Endometrial microvascular endothelial cells (primary cell): ENCODE data around the gene LAMC1. TPM values are rescaled to one million over a fixed set of nuclear protein-coding genes. Genes with fewer than 3 reads are reported as not detected.
"Not testable (repeated sequence)": the region's sequence is repeated elsewhere in the genome, so short reads cannot be mapped to it uniquely, and the experiment has no call there.

Experiments
- in situ Hi-C: cut with HindIII; loops from 2 replicates; pipeline ENCODE4 v1.10.0; 2017; ENCODE audit warnings: low sequenced_read_pairs, low pct_unique_long_range_greater_than_20kb; ENCODE audit errors: inconsistent ontology term
- total RNA-seq: library from RNA; depleted of rRNA; stranded (reverse); fragments of >200 nt; gene quantifications from one replicate; pipeline ENCODE4 v1.2.3, GENCODE V29; 2015; ENCODE audit errors: inconsistent ontology term

LAMC1 gene
- total RNA-seq, 1 donor from 2014 or later, result 269 TPM

DNA sequence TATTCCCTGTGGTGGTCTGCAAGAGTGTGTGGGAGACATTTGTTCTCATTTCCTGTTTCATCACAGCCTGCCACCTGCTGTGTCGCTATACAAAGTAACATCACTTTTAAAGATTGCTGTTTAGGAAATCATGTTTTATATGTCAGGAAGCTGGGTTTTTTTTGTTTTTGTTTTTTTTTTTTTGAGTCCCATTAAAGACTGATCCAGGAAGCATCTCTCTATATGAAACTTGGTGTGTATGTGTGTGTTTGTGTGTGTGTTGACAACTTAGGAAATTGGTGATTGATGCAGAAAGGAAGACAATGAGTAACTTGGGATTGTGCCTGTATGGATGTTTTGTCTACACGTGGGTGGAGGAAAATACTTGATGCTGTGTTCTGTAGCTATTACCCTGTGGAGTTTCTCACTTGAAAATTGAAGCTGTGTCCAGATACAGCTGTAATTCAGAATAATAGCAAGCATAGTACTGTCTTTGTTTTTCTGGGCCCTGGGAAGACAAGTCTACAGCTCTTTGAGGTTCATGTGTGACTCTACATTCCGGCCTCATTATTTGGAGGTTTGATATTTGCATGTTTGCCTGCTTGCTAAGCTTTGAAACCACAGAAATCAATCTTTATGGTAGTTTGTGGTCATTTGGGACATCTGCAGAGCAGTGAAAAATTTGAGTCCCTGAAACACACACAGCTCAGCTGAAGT, 47.9 kb downstream of the LAMC1 start:
- in situ Hi-C loops, result no loop called here

DNA sequence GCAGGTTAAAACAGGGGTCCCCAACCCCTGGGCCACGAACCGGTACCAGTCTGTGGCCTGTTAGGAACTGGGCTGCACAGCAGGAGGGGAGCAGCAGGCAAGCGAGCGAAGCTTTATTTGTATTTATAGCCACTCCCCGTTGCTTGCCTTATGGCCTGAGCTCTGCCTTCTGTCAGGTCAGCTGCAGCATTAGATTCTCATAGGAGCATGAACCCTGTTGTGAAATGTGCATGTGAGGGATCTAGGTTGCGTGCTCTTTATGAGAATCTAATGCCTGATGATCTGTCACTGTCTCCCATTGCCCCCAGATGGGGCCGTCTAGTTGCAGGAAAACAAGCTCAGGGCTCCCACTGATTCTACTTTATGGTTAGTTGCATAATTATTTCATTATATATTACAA, 49.4 kb downstream of the LAMC1 start:
- in situ Hi-C loops, result not testable (repeated sequence)

DNA sequence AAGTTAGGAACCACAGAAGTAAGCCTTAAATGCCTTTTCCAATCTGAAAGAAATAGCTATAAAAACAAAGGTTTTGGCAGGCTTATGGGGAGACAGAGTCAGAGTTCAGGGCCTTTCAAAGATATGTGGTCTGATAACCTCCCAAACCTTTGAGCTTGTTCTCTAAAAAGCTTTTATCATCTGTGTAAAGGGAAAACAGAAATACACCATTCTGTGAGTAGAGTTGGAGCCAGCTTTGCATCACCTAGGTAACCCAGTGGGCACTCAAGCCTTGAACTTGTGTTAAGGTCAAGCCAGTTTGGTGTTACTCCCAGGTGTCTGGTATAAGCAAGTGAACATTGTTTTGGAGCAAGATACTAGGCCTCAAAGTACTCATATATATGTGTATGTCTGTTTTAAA, 50.1 kb downstream of the LAMC1 start:
- in situ Hi-C loops, result no loop called here

DNA sequence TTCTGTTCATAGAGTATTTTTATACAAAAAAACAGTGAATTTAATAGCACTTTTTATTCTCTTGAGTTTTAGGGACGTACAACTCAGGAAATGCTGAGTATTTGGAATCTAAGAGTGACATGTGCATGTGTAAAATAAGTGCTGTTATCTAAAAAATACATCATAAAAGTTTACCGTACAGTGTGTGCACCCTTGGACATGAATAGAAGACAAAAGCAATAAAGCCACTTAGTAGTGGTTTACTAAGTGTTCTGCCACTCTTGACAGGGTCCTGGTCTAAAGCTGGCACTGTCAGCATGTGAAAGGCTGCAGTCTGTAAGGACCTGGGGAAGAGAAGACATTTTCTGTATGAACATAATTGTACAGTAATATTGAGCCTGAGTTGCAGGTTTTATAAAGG, 51.0 kb downstream of the LAMC1 start:
- in situ Hi-C loops, result no loop called here

DNA sequence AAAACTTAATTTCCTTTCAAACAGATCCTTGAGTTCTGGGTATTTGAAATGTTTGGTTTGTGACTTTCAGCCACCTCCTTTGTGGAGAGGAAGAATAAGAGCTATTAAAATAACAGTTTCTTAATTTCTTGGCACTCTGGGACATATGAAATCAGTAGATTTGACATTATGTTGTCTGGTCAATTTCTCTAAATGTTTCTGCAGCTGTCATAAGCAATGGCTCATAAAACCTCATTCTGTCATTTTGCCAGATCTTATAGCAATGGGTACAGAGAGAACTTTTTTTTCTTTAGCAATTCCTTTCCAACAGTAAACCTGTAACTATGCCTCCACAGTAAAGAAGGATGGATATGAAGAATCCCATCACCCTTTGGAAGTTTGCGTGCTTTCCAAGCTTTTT, 52.6 kb downstream of the LAMC1 start:
- in situ Hi-C loops, result no loop called here

DNA sequence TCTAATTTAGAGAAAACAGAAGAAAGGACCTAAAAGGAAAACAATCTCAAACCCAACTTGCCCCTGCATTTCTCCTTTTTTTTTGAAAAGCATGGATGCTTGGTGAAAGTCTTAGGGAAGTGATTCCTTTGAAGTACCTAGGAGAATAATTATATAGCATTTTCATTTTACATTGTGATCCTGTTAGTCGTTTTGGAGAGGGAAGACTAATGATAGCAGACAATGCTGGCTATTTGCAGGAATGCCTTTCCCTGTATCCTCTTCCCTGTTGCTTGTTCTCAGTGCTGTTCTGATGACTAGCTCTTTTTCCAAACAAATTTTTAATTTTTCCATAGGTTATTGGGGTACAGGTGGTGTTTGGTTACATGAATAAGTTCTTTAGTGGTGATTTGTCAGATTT, 53.9 kb downstream of the LAMC1 start:
- in situ Hi-C loops, result no loop called here

DNA sequence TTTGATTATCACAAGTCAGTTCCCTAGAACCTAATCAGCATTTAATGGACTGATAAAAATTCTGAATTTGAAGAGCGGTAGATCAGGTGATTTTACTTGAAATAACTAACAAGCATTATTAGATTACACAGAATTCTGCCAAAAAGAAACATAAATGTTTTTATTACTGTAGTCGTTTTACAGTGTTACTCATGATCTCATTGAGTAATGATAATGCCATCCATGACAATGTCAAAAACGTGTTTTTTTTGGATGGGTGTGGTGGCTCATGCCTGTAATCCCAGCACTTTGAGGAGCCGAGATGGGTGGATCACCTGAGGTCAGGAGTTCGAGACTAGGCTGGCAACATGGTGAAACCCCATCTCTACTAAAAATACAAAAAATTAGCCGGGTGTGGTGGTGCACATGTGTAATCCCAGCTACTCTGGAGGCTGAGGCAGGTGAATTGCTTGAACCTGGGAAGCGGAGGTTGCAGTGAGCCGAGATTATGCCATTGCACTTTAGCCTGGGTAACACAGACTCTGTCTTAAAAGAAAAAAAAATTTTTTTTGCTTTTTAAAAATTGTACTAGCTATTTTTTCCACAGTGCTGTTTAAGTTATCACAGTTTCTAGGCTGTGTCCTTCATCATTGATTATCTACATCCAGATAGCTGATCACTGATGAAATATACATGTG, 56.6 kb downstream of the LAMC1 start:
- in situ Hi-C loops, result no loop called here

DNA sequence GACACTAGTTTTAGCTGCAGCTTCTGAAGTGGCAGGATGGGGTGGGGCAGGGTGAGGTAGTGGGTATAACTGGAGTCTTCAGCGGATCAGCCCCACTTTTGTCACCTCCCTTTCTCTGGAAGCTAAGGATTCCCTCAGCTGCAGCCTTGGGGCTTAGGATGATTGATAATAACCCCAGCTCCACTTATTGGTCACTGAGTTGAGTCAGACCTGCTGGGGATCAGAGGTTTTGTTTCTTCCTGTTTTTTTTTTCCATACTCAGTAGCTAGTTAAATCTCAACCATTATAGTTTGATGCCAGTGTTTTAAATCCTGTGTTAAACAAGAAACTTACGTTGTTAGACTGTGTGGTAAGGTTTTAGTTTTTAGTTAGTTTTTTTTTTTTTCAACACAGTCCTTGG, 57.2 kb downstream of the LAMC1 start:
- in situ Hi-C loops, result no loop called here

DNA sequence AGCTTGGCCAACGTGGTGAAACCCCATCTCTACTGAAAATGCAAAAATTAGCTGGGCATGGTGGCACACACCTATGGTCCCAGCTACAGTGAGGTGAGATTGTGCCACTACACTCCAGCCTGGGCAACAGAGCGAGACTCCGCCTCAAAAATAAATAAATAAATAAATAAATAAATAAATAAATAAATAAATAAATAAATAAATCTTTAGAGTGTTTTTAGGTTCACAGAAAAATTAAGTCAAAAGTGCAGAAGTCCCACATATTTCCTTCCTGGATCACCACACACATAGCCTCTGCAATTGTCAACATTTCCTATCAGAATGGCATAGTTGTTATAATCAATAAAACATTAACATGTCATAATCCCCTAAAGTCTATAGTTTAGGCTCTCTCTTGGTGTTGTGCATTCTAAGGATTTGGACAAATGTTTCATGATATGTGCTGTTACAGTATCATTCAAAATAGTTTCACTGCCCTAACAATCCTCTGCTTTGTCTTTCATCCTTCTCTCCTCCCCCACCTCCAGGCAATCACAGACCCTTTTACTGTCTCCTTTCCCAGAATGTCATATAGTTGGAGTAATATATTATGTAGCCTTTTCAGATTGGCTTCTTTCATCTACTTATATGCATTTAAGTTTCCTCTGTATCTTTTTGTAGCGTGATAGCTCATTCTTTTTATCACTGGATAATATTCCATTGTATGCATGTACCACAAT, 58.3 kb downstream of the LAMC1 start:
- in situ Hi-C loops, result no loop called here

DNA sequence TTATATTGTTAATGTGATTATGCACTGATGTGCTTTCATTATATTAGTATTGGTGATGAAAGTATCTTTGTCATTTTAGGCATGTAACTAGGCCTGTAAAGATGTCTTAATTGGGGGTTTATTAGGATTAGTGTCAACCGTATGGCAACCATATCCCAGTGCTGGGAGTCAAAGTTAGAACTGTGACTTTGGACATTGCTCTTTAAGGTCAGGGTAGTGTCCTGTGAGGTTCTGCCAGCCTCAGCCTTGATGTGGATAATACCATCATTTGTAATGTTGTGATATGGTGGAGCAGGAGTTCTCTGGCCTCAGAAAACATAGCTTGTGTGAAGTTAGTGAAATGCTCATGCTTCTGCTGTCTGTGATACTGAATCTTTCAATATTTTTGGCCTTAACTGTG, 59.4 kb downstream of the LAMC1 start:
- in situ Hi-C loops, result no loop called here

DNA sequence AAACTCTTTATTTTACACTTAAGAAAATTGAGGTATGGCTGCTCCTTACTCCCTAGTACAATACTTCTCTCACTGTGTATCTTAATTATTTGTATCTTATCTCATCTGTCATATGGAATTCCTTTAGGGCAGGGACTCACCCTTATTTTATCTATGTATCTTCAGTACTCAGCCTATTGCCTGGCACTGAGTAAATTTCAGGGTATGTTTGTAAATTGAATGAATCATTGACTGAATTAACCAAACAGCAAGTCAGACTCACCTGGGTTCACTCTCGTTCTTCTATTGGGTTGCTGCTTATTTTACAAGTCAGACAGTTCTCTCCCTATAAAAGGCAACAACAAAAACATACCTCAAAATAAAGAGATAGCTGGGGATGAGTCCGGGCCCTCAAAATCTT, 63.8 kb downstream of the LAMC1 start:
- in situ Hi-C loops, result no loop called here

DNA sequence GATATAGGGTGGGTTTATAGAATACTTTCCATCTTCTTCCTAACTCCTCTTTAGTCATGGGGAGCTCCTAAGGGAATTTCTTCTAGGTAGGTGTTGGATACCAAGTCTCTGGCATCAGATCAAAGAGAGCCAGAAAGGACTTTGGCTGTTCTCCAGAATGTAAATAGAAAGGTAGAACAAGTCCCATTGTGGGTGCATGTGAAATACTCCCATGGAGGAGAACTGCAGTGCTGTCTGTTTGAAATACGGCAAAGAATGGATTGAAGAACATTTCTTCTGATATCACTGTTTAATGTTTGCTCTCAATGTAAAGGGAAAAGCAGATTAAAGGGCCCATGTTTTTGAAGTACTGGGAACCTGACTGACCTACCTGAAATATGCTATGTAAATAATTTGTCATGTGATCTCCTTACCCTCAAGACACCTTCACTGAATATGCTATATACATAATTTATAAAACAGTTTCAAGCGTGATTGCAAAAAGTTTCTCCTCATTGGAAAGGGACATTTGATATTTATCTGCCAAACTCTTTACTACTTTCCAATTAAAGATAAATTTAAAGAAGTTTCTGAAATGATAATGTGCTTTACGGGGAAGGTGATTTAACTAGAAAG, 65.9 kb downstream of the LAMC1 start:
- in situ Hi-C loops, result no loop called here

DNA sequence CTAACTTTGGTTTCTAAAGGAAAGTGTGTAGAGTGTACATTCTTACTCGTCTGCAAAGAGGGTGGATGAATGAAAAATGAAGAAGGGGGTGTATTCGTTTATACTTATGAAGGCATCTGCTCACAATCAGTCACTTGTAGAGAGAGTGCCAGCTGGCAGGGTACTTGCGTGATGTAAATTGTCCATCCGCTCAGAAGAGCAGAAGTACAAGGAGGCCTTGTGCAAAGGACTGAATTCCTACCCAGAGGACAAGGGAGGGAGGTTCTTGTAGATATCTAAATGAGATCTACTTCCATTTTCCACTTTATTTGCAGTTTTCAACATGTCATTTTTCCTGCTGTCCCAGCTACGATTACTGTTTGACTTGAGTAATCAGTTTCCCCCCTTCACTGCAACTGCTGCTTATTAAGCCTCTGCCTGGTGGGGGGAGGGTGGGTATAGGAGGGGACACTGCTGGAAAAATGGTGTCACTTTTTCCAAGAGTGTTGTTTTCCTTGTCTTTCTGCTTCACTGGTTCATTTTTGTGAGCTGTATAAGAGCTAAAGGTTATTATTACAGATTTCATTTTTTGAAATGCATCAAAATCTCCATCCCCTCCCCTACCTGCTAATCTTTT, 67.3 kb downstream of the LAMC1 start:
- in situ Hi-C loops, result no loop called here

DNA sequence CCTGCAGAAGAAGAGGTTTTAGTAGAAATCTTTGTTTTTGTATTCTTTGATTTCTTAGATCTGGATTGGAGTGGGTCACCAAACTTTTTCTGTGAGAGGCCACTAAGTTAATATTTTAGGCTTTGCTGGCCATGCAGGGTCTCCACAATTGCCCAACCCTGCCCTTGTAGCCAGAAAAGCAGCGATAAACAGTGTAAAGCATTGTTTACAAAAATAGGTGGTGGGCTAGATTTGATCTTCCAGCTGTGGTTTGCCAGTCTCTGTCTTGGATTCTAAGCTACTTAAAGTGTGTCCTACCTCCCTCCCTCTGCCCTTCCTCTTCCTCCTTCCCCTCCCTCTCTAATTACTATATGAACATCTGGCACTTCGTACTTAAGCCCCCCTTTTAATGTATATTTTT, 68.0 kb downstream of the LAMC1 start:
- in situ Hi-C loops, result no loop called here

DNA sequence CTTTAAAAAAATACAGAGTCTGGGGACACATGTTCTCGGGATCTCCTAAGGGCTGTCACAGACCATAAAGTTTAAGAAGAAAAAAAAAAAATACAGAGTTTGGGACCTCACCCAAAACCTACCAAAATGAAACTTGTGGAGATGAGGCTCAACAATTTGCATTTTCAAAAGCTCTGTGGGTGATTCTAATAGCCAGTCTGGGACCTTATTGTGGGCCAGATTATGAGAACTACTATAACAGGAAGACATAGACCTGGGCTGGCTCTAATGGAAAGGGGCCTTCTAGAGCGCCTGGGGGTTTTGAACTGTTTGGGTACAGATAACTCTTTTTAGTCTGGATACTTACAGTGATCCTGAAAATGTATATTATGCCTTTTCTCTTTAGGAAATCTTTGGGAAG, 69.1 kb downstream of the LAMC1 start:
- in situ Hi-C loops, result no loop called here

DNA sequence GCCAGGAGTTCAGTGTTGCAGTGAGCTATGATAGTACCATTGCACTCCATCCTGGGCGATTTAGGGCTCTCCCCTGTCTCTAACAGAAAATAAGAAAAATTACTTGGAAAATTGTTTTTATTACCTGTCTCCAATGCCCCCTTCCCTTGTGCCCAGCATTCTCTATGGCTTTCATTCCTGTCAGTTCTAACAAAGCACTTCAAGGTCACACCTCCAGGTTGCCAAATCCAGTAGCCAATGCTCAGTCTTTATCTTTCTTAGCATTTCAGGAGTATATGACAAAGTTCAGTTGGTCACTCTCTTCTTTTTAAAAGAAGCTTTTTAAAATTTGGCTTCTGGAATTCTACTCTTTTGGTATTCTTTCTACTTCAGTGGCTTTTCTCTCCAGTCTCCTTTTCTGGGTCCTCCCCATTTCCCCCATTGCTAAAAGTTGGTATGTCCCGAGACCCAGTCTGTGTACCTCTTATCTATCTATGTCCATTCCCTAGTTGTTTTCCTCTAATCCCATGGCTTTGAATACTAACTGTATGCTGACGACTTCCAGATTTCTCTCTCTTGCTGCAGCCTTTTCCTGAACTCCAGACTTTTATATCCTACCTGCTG, 69.9 kb downstream of the LAMC1 start:
- in situ Hi-C loops, result no loop called here

DNA sequence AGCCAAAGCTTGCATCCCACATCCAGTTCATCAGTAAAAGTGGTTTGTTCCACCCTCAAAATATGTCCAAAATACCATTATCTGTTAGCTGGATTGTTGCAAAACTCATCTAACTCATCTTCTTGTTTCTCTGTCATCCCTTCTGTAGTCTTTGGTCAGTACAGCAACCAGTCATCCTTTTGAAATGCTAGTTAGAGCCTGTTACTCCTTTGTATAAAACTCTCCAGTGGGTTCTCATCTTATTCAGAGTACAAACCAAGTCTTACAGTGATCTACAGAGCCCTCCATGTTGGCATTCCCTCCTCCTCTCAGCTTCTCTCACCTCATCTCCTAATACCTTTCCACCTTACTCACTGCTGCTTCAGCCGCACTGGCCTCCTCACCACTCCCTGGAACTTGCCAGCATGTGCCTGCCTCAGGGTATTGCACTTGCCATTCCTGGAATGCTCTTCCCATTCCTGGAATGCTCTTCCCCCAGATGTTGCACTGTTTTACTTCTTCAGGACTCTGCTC, 70.6 kb downstream of the LAMC1 start:
- in situ Hi-C loops, result no loop called here

DNA sequence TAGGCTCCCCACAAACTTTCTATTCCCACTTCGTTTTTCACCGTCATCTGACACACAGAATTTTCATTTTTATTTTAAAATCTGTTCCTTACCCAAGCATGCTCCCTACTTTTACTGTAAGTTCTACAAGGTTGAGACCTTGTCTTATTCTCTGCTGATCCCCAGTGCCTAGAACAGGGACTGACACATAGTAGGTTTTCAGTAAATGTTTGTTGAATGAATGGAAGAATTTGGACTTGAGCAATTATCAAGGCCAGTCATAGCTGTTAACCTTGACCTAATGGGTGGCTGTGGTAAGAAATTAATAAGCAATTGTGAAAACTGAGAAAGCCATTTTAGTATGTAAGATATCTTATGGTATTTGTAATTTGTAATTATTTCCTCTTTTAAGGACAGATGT, 71.1 kb downstream of the LAMC1 start:
- in situ Hi-C loops, result no loop called here

DNA sequence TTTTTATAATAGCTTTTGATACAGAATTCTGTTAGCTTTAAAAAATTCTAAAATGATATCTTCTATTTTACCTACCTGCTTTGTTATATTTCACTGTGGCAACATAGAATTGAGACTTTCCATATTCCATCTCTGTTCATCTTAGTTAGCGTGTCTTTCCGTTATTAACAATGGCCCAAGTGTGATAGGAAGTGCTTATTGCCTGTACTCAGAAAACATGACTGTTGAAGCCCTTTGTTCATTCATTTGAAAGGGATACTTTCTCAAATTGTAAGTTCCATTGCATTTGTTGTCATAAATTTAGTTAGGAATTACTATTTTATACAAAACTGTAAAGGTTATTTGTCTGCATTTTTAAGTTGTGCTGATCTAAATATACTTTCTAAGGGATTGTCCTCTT, 73.1 kb downstream of the LAMC1 start:
- in situ Hi-C loops, result no loop called here
